Suprapubic skin (tissue), 4 donors: ENCODE data around the gene S100A12. TPM values are rescaled to one million over a fixed set of nuclear protein-coding genes. Genes with fewer than 3 reads are reported as not detected.

Experiments
- DNase-seq, 2 donors: peaks; one replicate each; pipeline ENCODE4 v3.0.0-alpha.2; 2019; ENCODE audit warnings: low spot score in 2 of 2
- H3K27ac ChIP-seq: fragments of 200-600 bp; sonication (generic); one replicate; pipeline ENCODE4 v1.5.1; 2019
- H3K27me3 ChIP-seq: fragments of 200-600 bp; sonication (generic); one replicate; pipeline ENCODE4 v1.5.1; 2019
- H3K36me3 ChIP-seq: fragments of 200-600 bp; sonication (generic); one replicate; pipeline ENCODE4 v1.5.1; 2019
- H3K4me1 ChIP-seq: fragments of 200-600 bp; sonication (generic); one replicate; pipeline ENCODE4 v1.5.1; 2019
- H3K4me3 ChIP-seq: fragments of 200-600 bp; sonication (generic); one replicate; pipeline ENCODE4 v1.5.1; 2019; ENCODE audit warnings: mild to moderate bottlenecking
- H3K9me3 ChIP-seq: fragments of 200-600 bp; sonication (generic); one replicate; pipeline ENCODE4 v1.5.1; 2019
- CTCF ChIP-seq, 2 donors: fragments of 200-600 bp in 1 of 2; fragments of 450-650 bp in 1 of 2; sonication (generic) in 1 of 2; IDR thresholded peaks; one replicate each; pipeline ENCODE4 v1.5.1; 2016 to 2019; ENCODE audit warnings: antibody characterized with exemption in 2 of 2, mild to moderate bottlenecking in 1 of 2, moderate library complexity in 1 of 2
- EP300 ChIP-seq: sonication (generic); formaldehyde crosslinking; IDR thresholded peaks from one replicate; pipeline ENCODE4 v1.6.1; 2017; ENCODE audit warnings: antibody characterized with exemption
- POLR2A ChIP-seq, 2 donors: fragments of 450-650 bp; IDR thresholded peaks; one replicate each; pipeline ENCODE4 v1.6.1; 2017; ENCODE audit warnings: antibody characterized with exemption in 2 of 2, mild to moderate bottlenecking in 2 of 2, moderate library complexity in 2 of 2
- POLR2AphosphoS5 ChIP-seq, 3 donors: sonication (generic); formaldehyde crosslinking; IDR thresholded peaks; one replicate each; pipeline ENCODE4 v1.6.1; 2017; ENCODE audit warnings: antibody characterized with exemption in 3 of 3
- WGBS: methylation state at CpG from one replicate; pipeline ENCODE4 v1.1.5; 2018; 5-methylcytosine and 5-hydroxymethylcytosine counted together
- total RNA-seq, 4 donors: library from RNA; depleted of rRNA; stranded (reverse); fragments of >200 nt; gene quantifications; one replicate each; pipeline ENCODE4 v1.1.0, GENCODE V29; 2016

Gene S100A12
- total RNA-seq, 4 donors from 2014 or later, result not detected

- WGBS, result 88% methylated on average over 19 of the region's 19 CpGs
- Histone ChIP-seq H3K9me3 (no peaks in the 10 kb centered on the region), H3K36me3 (no peaks in the 10 kb centered on the region), H3K27me3 (peaks cover 21% of the 10 kb centered on the region), H3K27ac (no peak overlapping the region), H3K4me3 (no peak overlapping the region), H3K4me1 (peaks cover 15% of the 10 kb centered on the region)
- TF ChIP-seq POLR2AphosphoS5 (IDR thresholded peaks at IDR 0.05) (no peak), CTCF (IDR thresholded peaks at IDR 0.05) (no peak), EP300 (no peak), POLR2A (IDR thresholded peaks at IDR 0.05) (no peak)
- no peak for DNase-seq
Observed at GRCh38 chr1:153397051-153397923, 21.9 kb upstream of the S100A12 start.

- no peaks in the 10 kb centered on the region for H3K9me3 ChIP-seq
- peaks cover 16% of the 10 kb centered on the region for H3K4me1 ChIP-seq
- 94% methylated on average over 3 of the region's 6 CpGs for WGBS
- peaks cover 21% of the 10 kb centered on the region for H3K27me3 ChIP-seq
- no peak overlapping the region for H3K4me3 ChIP-seq
- DNase-seq, result no peak
- no peaks in the 10 kb centered on the region for H3K36me3 ChIP-seq
- no peak overlapping the region for H3K27ac ChIP-seq
- no peak for TF ChIP-seq EP300
- no peak for TF ChIP-seq CTCF (IDR thresholded peaks at IDR 0.05)
- no peak for TF ChIP-seq POLR2AphosphoS5 (IDR thresholded peaks at IDR 0.05)
- no peak for TF ChIP-seq POLR2A (IDR thresholded peaks at IDR 0.05)
Observed at GRCh38 chr1:153396461-153396860, 21.0 kb upstream of the S100A12 start.

GRCh38 chr1:153395776-153396175 lies 20.4 kb upstream of the S100A12 start:
- Histone ChIP-seq H3K9me3 (no peaks in the 10 kb centered on the region), H3K27me3 (peaks cover 21% of the 10 kb centered on the region), H3K4me1 (peaks cover 23% of the 10 kb centered on the region), H3K36me3 (no peaks in the 10 kb centered on the region), H3K4me3 (no peak overlapping the region), H3K27ac (no peak overlapping the region)
- no peak for TF ChIP-seq POLR2A (IDR thresholded peaks at IDR 0.05)
- TF ChIP-seq POLR2AphosphoS5 (IDR thresholded peaks at IDR 0.05), result no peak
- TF ChIP-seq EP300, result no peak
- TF ChIP-seq CTCF (IDR thresholded peaks at IDR 0.05), result no peak
- 85% methylated on average over 6 of the region's 6 CpGs for WGBS
- DNase-seq, result no peak

DNA sequence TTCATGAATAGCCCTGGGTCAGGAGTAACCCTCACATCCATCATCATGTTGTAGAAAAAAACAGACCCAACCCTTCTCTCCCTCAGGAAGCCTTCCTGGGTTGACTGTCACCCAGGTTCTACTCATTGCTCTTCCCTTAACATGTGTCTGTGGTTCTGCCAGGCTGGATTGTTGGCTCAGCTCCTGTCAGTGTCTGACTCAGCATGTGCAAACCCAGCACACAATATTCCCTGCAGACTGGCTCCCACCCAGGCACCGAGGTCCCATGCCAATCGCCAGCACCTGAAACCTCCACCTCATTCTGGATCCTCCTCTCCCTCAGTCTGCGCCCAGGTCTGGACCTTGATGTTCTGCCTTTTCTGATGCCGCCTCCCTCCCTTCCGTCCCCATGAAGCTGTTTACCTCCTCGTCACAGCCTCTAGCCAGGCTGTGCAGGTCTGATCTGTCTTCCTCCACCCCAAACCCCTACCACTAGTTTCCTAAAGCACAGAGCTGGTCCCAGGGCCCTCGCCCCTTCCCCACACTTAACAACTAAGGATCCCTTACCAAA lies 19.8 kb upstream of the S100A12 start:
- Histone ChIP-seq H3K9me3 (no peaks in the 10 kb centered on the region), H3K27me3 (peaks cover 21% of the 10 kb centered on the region), H3K36me3 (no peaks in the 10 kb centered on the region), H3K4me1 (peaks cover 29% of the 10 kb centered on the region), H3K4me3 (no peak overlapping the region), H3K27ac (no peak overlapping the region)
- 62% methylated on average over 7 of the region's 7 CpGs for WGBS
- no peak for DNase-seq
- TF ChIP-seq EP300 (no peak), CTCF (IDR thresholded peaks at IDR 0.05) (no peak), POLR2AphosphoS5 (IDR thresholded peaks at IDR 0.05) (no peak), POLR2A (IDR thresholded peaks at IDR 0.05) (no peak)

GRCh38 chr1:153394391-153394790 lies 19.0 kb upstream of the S100A12 start:
- TF ChIP-seq POLR2AphosphoS5 (IDR thresholded peaks at IDR 0.05) (no peak), CTCF (IDR thresholded peaks at IDR 0.05) (no peak), EP300 (no peak), POLR2A (IDR thresholded peaks at IDR 0.05) (no peak)
- WGBS, result 75% methylated on average over 5 of the region's 5 CpGs
- Histone ChIP-seq H3K36me3 (no peaks in the 10 kb centered on the region), H3K9me3 (no peaks in the 10 kb centered on the region), H3K4me3 (no peak overlapping the region), H3K27ac (no peak overlapping the region), H3K4me1 (peaks cover 31% of the 10 kb centered on the region), H3K27me3 (peaks cover 21% of the 10 kb centered on the region)
- no peak for DNase-seq
